Nephron (organoid): ENCODE results near the gene SNRK.
A peak's percentile ranks its signal among the peaks of the same experiment; 100 is the strongest.

ENCODE experiments used
- H3K27ac Mint-ChIP-seq, 3 experiments: 2 replicates each; pipeline ENCODE4 v1.8.0; 2020; ENCODE audit warnings: mixed read lengths in 3 of 3, mild to moderate bottlenecking in 2 of 3, moderate library complexity in 1 of 3
- H3K27me3 Mint-ChIP-seq: 2 replicates; pipeline ENCODE4 v1.8.0; 2021; ENCODE audit warnings: low read depth, mild to moderate bottlenecking, moderate library complexity, mixed read lengths
- H3K36me3 Mint-ChIP-seq: 2 replicates; pipeline ENCODE4 v1.8.0; 2020; ENCODE audit warnings: low read depth, mixed read lengths
- H3K4me1 Mint-ChIP-seq: 2 replicates; pipeline ENCODE4 v1.8.0; 2020; ENCODE audit warnings: mixed read lengths
- H3K4me3 Mint-ChIP-seq, 3 experiments: 2 replicates each; pipeline ENCODE4 v1.8.0; 2020; ENCODE audit warnings: mild to moderate bottlenecking in 3 of 3, mixed read lengths in 3 of 3, moderate library complexity in 2 of 3
- H3K9me3 Mint-ChIP-seq: 2 replicates; pipeline ENCODE4 v1.8.0; 2020; ENCODE audit warnings: mixed read lengths
- CTCF ChIP-seq, 3 experiments: fragments of 200-600 bp; sonication (generic); IDR thresholded peaks; one replicate each; pipeline ENCODE4 v1.5.0; 2021; ENCODE audit warnings: antibody characterized with exemption in 3 of 3; ENCODE audit not compliant: unreplicated experiment in 3 of 3

The SNRK gene

GRCh38 chr3:43326891-43327581, 40.7 kb downstream of the SNRK start:
- H3K4me3 Mint-ChIP-seq, result no peak overlapping the region
- TF ChIP-seq CTCF (IDR thresholded peaks at IDR 0.05; ENCODE audit: unreplicated experiment in 3 of 3), result no peak
- peaks cover 16% of the 10 kb centered on the region for H3K36me3 Mint-ChIP-seq
- peak overlapping the region; percentile 14 to 79 (median 60) for H3K27ac Mint-ChIP-seq
- peaks cover 25% of the 10 kb centered on the region for H3K4me1 Mint-ChIP-seq
- H3K9me3 Mint-ChIP-seq, result no peaks in the 10 kb centered on the region
- H3K27me3 Mint-ChIP-seq, result no peaks in the 10 kb centered on the region

GRCh38 chr3:43327582-43327979, 41.2 kb downstream of the SNRK start:
- Mint-ChIP-seq H3K27me3 (no peaks in the 10 kb centered on the region), H3K9me3 (peaks cover under 1% of the 10 kb centered on the region), H3K4me1 (peaks cover 25% of the 10 kb centered on the region), H3K27ac (peak overlapping the region; percentile 14 to 79 (median 60)), H3K36me3 (peaks cover 16% of the 10 kb centered on the region), H3K4me3 (no peak overlapping the region)
- no peak for TF ChIP-seq CTCF (IDR thresholded peaks at IDR 0.05; ENCODE audit: unreplicated experiment in 3 of 3)

- TF ChIP-seq CTCF (IDR thresholded peaks at IDR 0.05; ENCODE audit: unreplicated experiment in 3 of 3), result no peak
- Mint-ChIP-seq H3K27ac (no peak overlapping the region), H3K4me3 (no peak overlapping the region), H3K4me1 (peaks cover 25% of the 10 kb centered on the region), H3K9me3 (peaks cover 7% of the 10 kb centered on the region), H3K36me3 (peaks cover 23% of the 10 kb centered on the region), H3K27me3 (no peaks in the 10 kb centered on the region)
Observed at GRCh38 chr3:43328653-43329052, 42.3 kb downstream of the SNRK start.

- H3K27ac Mint-ChIP-seq, result no peak overlapping the region
- no peak for TF ChIP-seq CTCF (IDR thresholded peaks at IDR 0.05; ENCODE audit: unreplicated experiment in 3 of 3)
- peaks cover 43% of the 10 kb centered on the region for H3K36me3 Mint-ChIP-seq
- H3K4me1 Mint-ChIP-seq, result peaks cover 22% of the 10 kb centered on the region
- peaks cover 17% of the 10 kb centered on the region for H3K9me3 Mint-ChIP-seq
- H3K27me3 Mint-ChIP-seq, result no peaks in the 10 kb centered on the region
- no peak overlapping the region for H3K4me3 Mint-ChIP-seq
Observed at GRCh38 chr3:43330981-43331380, 44.6 kb downstream of the SNRK start.

GRCh38 chr3:43331381-43331780, 45.0 kb downstream of the SNRK start:
- Mint-ChIP-seq H3K27ac (no peak overlapping the region), H3K27me3 (no peaks in the 10 kb centered on the region), H3K36me3 (peaks cover 47% of the 10 kb centered on the region), H3K9me3 (peaks cover 20% of the 10 kb centered on the region), H3K4me3 (no peak overlapping the region), H3K4me1 (peaks cover 18% of the 10 kb centered on the region)
- no peak for TF ChIP-seq CTCF (IDR thresholded peaks at IDR 0.05; ENCODE audit: unreplicated experiment in 3 of 3)

- no peak for TF ChIP-seq CTCF (IDR thresholded peaks at IDR 0.05; ENCODE audit: unreplicated experiment in 3 of 3)
- H3K27me3 Mint-ChIP-seq, result no peaks in the 10 kb centered on the region
- peaks cover 81% of the 10 kb centered on the region for H3K36me3 Mint-ChIP-seq
- no peaks in the 10 kb centered on the region for H3K4me1 Mint-ChIP-seq
- no peak overlapping the region for H3K27ac Mint-ChIP-seq
- H3K4me3 Mint-ChIP-seq, result no peak overlapping the region
- H3K9me3 Mint-ChIP-seq, result peaks cover 40% of the 10 kb centered on the region
Observed at GRCh38 chr3:43334976-43335375, 48.6 kb downstream of the SNRK start.
